ENCODE measurements around the gene STX2.
"Not testable (repeated sequence)": the region's sequence is repeated elsewhere in the genome, so short reads cannot be mapped to it uniquely, and the experiment has no call there.

The STX2 gene

GRCh38 chr12:130838951-130839769 lies at the start of gene STX2:
TSS of gene STX2 (minus strand) at chr12:130839250. CDS start at chr12:130839099, 151 bp downstream.
- Histone ChIP-seq H3K36me3 (no peaks in the 10 kb centered on the region), H3K27ac (no peak within 1 kb of the TSS), H3K4me3 (ENCODE audit: low read depth in 1 of 2, low read length in 1 of 2) (peak within 1 kb of the TSS; percentile 47 to 57), H3K27me3 (peaks cover 50% of the 10 kb centered on the region), H3K9me3 (no peaks in the 10 kb centered on the region), H3K4me1 (ENCODE audit: control insufficient read depth in 1 of 2, insufficient read depth in 1 of 2, low read depth in 1 of 2, low read length in 1 of 2) (peaks cover 11 to 15% of the 10 kb centered on the region in 2 experiments)
- no peak for TF ChIP-seq CTCF (IDR thresholded peaks at IDR 0.05)

GRCh38 chr12:130887190-130887589 lies 48.1 kb upstream of the STX2 start:
- H3K4me3 ChIP-seq (ENCODE audit: low read depth in 1 of 2, low read length in 1 of 2); H3K36me3 ChIP-seq: not testable (repeated sequence)

GRCh38 chr12:130881548-130881947 lies 42.5 kb upstream of the STX2 start:
- TF ChIP-seq CTCF (IDR thresholded peaks at IDR 0.05), result no peak
- no peak overlapping the region for H3K27ac ChIP-seq
- H3K9me3 ChIP-seq, result no peaks in the 10 kb centered on the region
- no peaks in the 10 kb centered on the region for H3K4me1 ChIP-seq (ENCODE audit: control insufficient read depth in 1 of 2, insufficient read depth in 1 of 2, low read depth in 1 of 2, low read length in 1 of 2)
- no peak overlapping the region for H3K4me3 ChIP-seq (ENCODE audit: low read depth in 1 of 2, low read length in 1 of 2)
- H3K27me3 ChIP-seq, result peaks cover 22% of the 10 kb centered on the region
- peaks cover 3% of the 10 kb centered on the region for H3K36me3 ChIP-seq

More at GRCh38 chr12:130887190-130887589, 48.1 kb upstream of the STX2 start:
- not testable (repeated sequence) for H3K27ac ChIP-seq; H3K27me3 ChIP-seq; H3K4me1 ChIP-seq (ENCODE audit: control insufficient read depth in 1 of 2, insufficient read depth in 1 of 2, low read depth in 1 of 2, low read length in 1 of 2); H3K9me3 ChIP-seq

- Histone ChIP-seq H3K4me1 (ENCODE audit: control insufficient read depth in 1 of 2, insufficient read depth in 1 of 2, low read depth in 1 of 2, low read length in 1 of 2) (no peaks in the 10 kb centered on the region), H3K27me3 (peaks cover 22% of the 10 kb centered on the region), H3K36me3 (peaks cover 8% of the 10 kb centered on the region), H3K9me3 (no peaks in the 10 kb centered on the region), H3K4me3 (ENCODE audit: low read depth in 1 of 2, low read length in 1 of 2) (no peak overlapping the region), H3K27ac (no peak overlapping the region)
- TF ChIP-seq CTCF (IDR thresholded peaks at IDR 0.05), result no peak
Observed at GRCh38 chr12:130881046-130881445, 42.0 kb upstream of the STX2 start.

GRCh38 chr12:130880411-130880885 lies 41.4 kb upstream of the STX2 start:
- Histone ChIP-seq H3K27ac (no peak overlapping the region), H3K9me3 (no peaks in the 10 kb centered on the region), H3K4me3 (ENCODE audit: low read depth in 1 of 2, low read length in 1 of 2) (no peak overlapping the region), H3K4me1 (ENCODE audit: control insufficient read depth in 1 of 2, insufficient read depth in 1 of 2, low read depth in 1 of 2, low read length in 1 of 2) (no peaks in the 10 kb centered on the region), H3K36me3 (peaks cover 14% of the 10 kb centered on the region), H3K27me3 (peaks cover 22% of the 10 kb centered on the region)
- no peak for TF ChIP-seq CTCF (IDR thresholded peaks at IDR 0.05)

GRCh38 chr12:130879781-130880389 lies 40.8 kb upstream of the STX2 start:
- peaks cover 22% of the 10 kb centered on the region for H3K27me3 ChIP-seq
- H3K4me1 ChIP-seq (ENCODE audit: control insufficient read depth in 1 of 2, insufficient read depth in 1 of 2, low read depth in 1 of 2, low read length in 1 of 2), result no peaks in the 10 kb centered on the region
- H3K27ac ChIP-seq, result no peak overlapping the region
- no peak overlapping the region for H3K4me3 ChIP-seq (ENCODE audit: low read depth in 1 of 2, low read length in 1 of 2)
- no peak for TF ChIP-seq CTCF (IDR thresholded peaks at IDR 0.05)
- no peaks in the 10 kb centered on the region for H3K9me3 ChIP-seq
- H3K36me3 ChIP-seq, result peaks cover 19% of the 10 kb centered on the region

Data from neutrophil (primary cell).